Hepatocyte (in vitro differentiated cells): Measurements from ENCODE around the gene WDFY4. TPM values are rescaled to one million over a fixed set of nuclear protein-coding genes. Genes with fewer than 3 reads are reported as not detected.

Source experiments
- DNase-seq: peaks from one replicate; pipeline ENCODE4 v3.0.0-alpha.2; 2016; ENCODE audit warnings: low spot score
- H2AFZ ChIP-seq: fragments of 200-600 bp; sonication (generic); 2 replicates; pipeline ENCODE4 v1.6.0; 2016; ENCODE audit warnings: antibody characterized with exemption, mild to moderate bottlenecking
- H3K27ac ChIP-seq: fragments of 200-600 bp; sonication (generic); 2 replicates; pipeline ENCODE4 v1.5.1; 2016; ENCODE audit warnings: mild to moderate bottlenecking
- H3K27me3 ChIP-seq: fragments of 200-600 bp; sonication (generic); 2 replicates; pipeline ENCODE4 v1.6.1; 2016
- H3K36me3 ChIP-seq: fragments of 200-600 bp; sonication (generic); replicated peaks from 2 replicates; pipeline ENCODE4 v1.5.1; 2016; ENCODE audit warnings: low read depth; ENCODE audit not compliant: insufficient read depth
- H3K4me1 ChIP-seq: fragments of 200-600 bp; sonication (generic); 2 replicates; pipeline ENCODE4 v1.5.1; 2016; ENCODE audit warnings: mild to moderate bottlenecking, moderate library complexity; ENCODE audit not compliant: insufficient read depth
- H3K4me2 ChIP-seq: fragments of 200-600 bp; sonication (generic); 2 replicates; pipeline ENCODE4 v1.6.0; 2016
- H3K4me3 ChIP-seq: fragments of 200-600 bp; sonication (generic); 2 replicates; pipeline ENCODE4 v1.5.1; 2016; ENCODE audit warnings: mild to moderate bottlenecking
- H3K79me2 ChIP-seq: fragments of 200-600 bp; sonication (generic); 2 replicates; pipeline ENCODE4 v1.6.0; 2017; ENCODE audit warnings: mild to moderate bottlenecking
- H3K9me2 ChIP-seq: fragments of 200-600 bp; sonication (generic); replicated peaks from 2 replicates; pipeline ENCODE4 v1.6.0; 2017; ENCODE audit warnings: mild to moderate bottlenecking; ENCODE audit not compliant: insufficient read depth
- H3K9me3 ChIP-seq: fragments of 200-600 bp; sonication (generic); 2 replicates; pipeline ENCODE4 v1.5.1; 2016; ENCODE audit warnings: low read depth, mild to moderate bottlenecking
- H4K20me1 ChIP-seq: fragments of 200-600 bp; sonication (generic); 2 replicates; pipeline ENCODE4 v1.6.0; 2016; ENCODE audit warnings: mild to moderate bottlenecking; ENCODE audit not compliant: insufficient read depth, poor library complexity, severe bottlenecking
- CTCF ChIP-seq: fragments of 200-600 bp; sonication (generic); IDR thresholded peaks from 2 replicates; pipeline ENCODE4 v1.5.1; 2016; ENCODE audit warnings: antibody characterized with exemption, mild to moderate bottlenecking; ENCODE audit not compliant: poor library complexity
- EZH2 ChIP-seq: fragments of 200-600 bp; sonication (generic); IDR thresholded peaks from 2 replicates; pipeline ENCODE4 v1.6.1; 2016; ENCODE audit warnings: antibody characterized with exemption, mild to moderate bottlenecking, borderline replicate concordance
- EZH2phosphoT487 ChIP-seq: fragments of 200-600 bp; sonication (generic); IDR thresholded peaks from one replicate; pipeline ENCODE4 v1.6.1; 2018; ENCODE audit warnings: antibody characterized with exemption, mild to moderate bottlenecking, low read depth, moderate library complexity; ENCODE audit not compliant: unreplicated experiment, severe bottlenecking
- WGBS: methylation state at CpG from one replicate; pipeline ENCODE4 v1.1.6; 2016; ENCODE audit warnings: low lambda C conversion rate; ENCODE audit errors: missing lambda C conversion rate; 5-methylcytosine and 5-hydroxymethylcytosine counted together
- polyA plus RNA-seq: library from polyadenylated mRNA; unstranded; fragments of >200 nt; fragmentation: Nextera tagmentation; extraction: Ambion mirVana; gene quantifications from 2 replicates; pipeline ENCODE4 v1.2.1, GENCODE V29; 2016
- total RNA-seq: library from RNA; depleted of rRNA; stranded (reverse); fragments of >200 nt; gene quantifications from 2 replicates; pipeline ENCODE4 v1.2.3, GENCODE V29; 2014

The WDFY4 gene
- total and polyA plus RNA-seq, 2 experiments from 2014 or later, result 0.43 to 0.91 TPM

- Histone ChIP-seq H3K9me2 (no peaks in the 10 kb centered on the region), H3K27ac (no peak overlapping the region), H3K4me3 (no peak overlapping the region), H3K36me3 (no peaks in the 10 kb centered on the region), H2AFZ (no peak overlapping the region), H4K20me1 (no peaks in the 10 kb centered on the region), H3K27me3 (no peaks in the 10 kb centered on the region), H3K4me1 (no peaks in the 10 kb centered on the region), H3K4me2 (no peak overlapping the region), H3K79me2 (no peaks in the 10 kb centered on the region), H3K9me3 (no peaks in the 10 kb centered on the region)
- DNase-seq, result no peak
- TF ChIP-seq EZH2phosphoT487 (no peak), EZH2 (no peak), CTCF (no peak)
- 71% methylated on average over 4 of the region's 4 CpGs for WGBS
Observed at GRCh38 chr10:48768926-48769325, 84.3 kb downstream of the WDFY4 start.

GRCh38 chr10:48769706-48770435, 85.2 kb downstream of the WDFY4 start:
- Histone ChIP-seq H3K4me3 (no peak overlapping the region), H3K9me3 (no peaks in the 10 kb centered on the region), H4K20me1 (no peaks in the 10 kb centered on the region), H2AFZ (no peak overlapping the region), H3K9me2 (no peaks in the 10 kb centered on the region), H3K27me3 (no peaks in the 10 kb centered on the region), H3K4me1 (no peaks in the 10 kb centered on the region), H3K4me2 (no peak overlapping the region), H3K36me3 (no peaks in the 10 kb centered on the region), H3K79me2 (no peaks in the 10 kb centered on the region), H3K27ac (no peak overlapping the region)
- TF ChIP-seq CTCF, result no peak
- TF ChIP-seq EZH2phosphoT487, result no peak
- no peak for TF ChIP-seq EZH2
- DNase-seq, result no peak
- WGBS, result 78% methylated on average over 15 of the region's 15 CpGs

- Histone ChIP-seq H3K36me3 (no peaks in the 10 kb centered on the region), H3K9me3 (no peaks in the 10 kb centered on the region), H3K4me2 (no peak overlapping the region), H3K4me1 (no peaks in the 10 kb centered on the region), H3K4me3 (no peak overlapping the region), H2AFZ (no peak overlapping the region), H3K9me2 (no peaks in the 10 kb centered on the region), H4K20me1 (no peaks in the 10 kb centered on the region), H3K27ac (no peak overlapping the region), H3K79me2 (no peaks in the 10 kb centered on the region), H3K27me3 (no peaks in the 10 kb centered on the region)
- WGBS, result 87% methylated on average over 1 of the region's 1 CpG
- no peak for DNase-seq
- no peak for TF ChIP-seq EZH2
- TF ChIP-seq CTCF, result no peak
- TF ChIP-seq EZH2phosphoT487, result no peak
Observed at GRCh38 chr10:48770561-48771089, 86.0 kb downstream of the WDFY4 start.
